CD14-positive monocyte (primary cell): ENCODE data around the gene RASSF7. TPM values are rescaled to one million over a fixed set of nuclear protein-coding genes. Genes with fewer than 3 reads are reported as not detected.

ENCODE experiments used
- DNase-seq, 3 donors: peaks; one replicate each; pipeline ENCODE4 v3.0.0-alpha.2; 2011 to 2022
- H2AFZ ChIP-seq: 2 replicates; pipeline ENCODE4 v1.6.0; 2012; ENCODE audit warnings: mild to moderate bottlenecking, low read depth, low read length, inconsistent platforms; ENCODE audit not compliant: insufficient read depth, poor library complexity, severe bottlenecking
- H3K27ac ChIP-seq, 2 donors: 1 replicate in 1 of 2; 2 replicates in 1 of 2; pipeline ENCODE4 v1.5.1; 2012 to 2013; ENCODE audit warnings: low read length in 2 of 2, control low read depth in 1 of 2, inconsistent platforms in 1 of 2, low read depth in 1 of 2, mild to moderate bottlenecking in 1 of 2
- H3K27me3 ChIP-seq, 2 donors: one replicate each; pipeline versions ENCODE4 v1.6.0 to v1.6.1; 2011 to 2013; ENCODE audit warnings: low read length in 2 of 2; ENCODE audit not compliant: control insufficient read depth in 2 of 2, insufficient read depth in 2 of 2
- H3K36me3 ChIP-seq, 2 donors: replicated peaks in 1 of 2; 1 replicate in 1 of 2; 2 replicates in 1 of 2; pipeline versions ENCODE4 v1.5.1 to v1.6.1; 2012 to 2013; ENCODE audit warnings: low read length in 2 of 2, control low read depth in 1 of 2, inconsistent platforms in 1 of 2, mild to moderate bottlenecking in 1 of 2; ENCODE audit not compliant: insufficient read depth in 2 of 2, control insufficient read depth in 1 of 2
- H3K4me1 ChIP-seq, 2 donors: 1 replicate in 1 of 2; 2 replicates in 1 of 2; pipeline versions ENCODE4 v1.5.1 to v1.6.1; 2012 to 2013; ENCODE audit warnings: low read length in 2 of 2, control low read depth in 1 of 2, inconsistent platforms in 1 of 2, mild to moderate bottlenecking in 1 of 2, moderate library complexity in 1 of 2; ENCODE audit not compliant: insufficient read depth in 2 of 2, control insufficient read depth in 1 of 2
- H3K4me2 ChIP-seq: replicated peaks from 2 replicates; pipeline ENCODE3; 2012; ENCODE audit warnings: low read length, moderate library complexity, mild to moderate bottlenecking; ENCODE audit not compliant: poor library complexity, severe bottlenecking; ENCODE audit errors: extremely low read depth
- H3K4me3 ChIP-seq, 3 experiments: fragments of 200-600 bp in 1 of 3; sonication (generic) in 1 of 3; replicated peaks in 1 of 3; 1 replicate in 2 of 3; 2 replicates in 1 of 3; pipeline ENCODE4 v1.5.1; 2011 to 2013; ENCODE audit warnings: low read length in 3 of 3, mild to moderate bottlenecking in 3 of 3, control low read depth in 2 of 3, low read depth in 2 of 3, inconsistent platforms in 1 of 3, moderate library complexity in 1 of 3
- H3K79me2 ChIP-seq: 2 replicates; pipeline ENCODE4 v1.6.0; 2012; ENCODE audit warnings: mild to moderate bottlenecking, control low read depth, inconsistent platforms, low read length, moderate library complexity; ENCODE audit not compliant: insufficient read depth
- H3K9ac ChIP-seq: 2 replicates; pipeline ENCODE4 v1.6.0; 2017; ENCODE audit warnings: low read length, mild to moderate bottlenecking; ENCODE audit not compliant: insufficient read depth, poor library complexity, severe bottlenecking
- H3K9me3 ChIP-seq, 2 donors: replicated peaks in 1 of 2; 1 replicate in 1 of 2; 2 replicates in 1 of 2; pipeline versions ENCODE4 v1.5.1 to v1.6.1; 2012 to 2013; ENCODE audit warnings: low read length in 2 of 2, control low read depth in 1 of 2; ENCODE audit not compliant: control insufficient read depth in 1 of 2, insufficient read depth in 1 of 2
- H4K20me1 ChIP-seq: 2 replicates; pipeline ENCODE4 v1.6.0; 2012; ENCODE audit warnings: mild to moderate bottlenecking, low read length, control low read depth, moderate library complexity; ENCODE audit not compliant: insufficient read depth
- H3K27ac Mint-ChIP-seq, 7 donors: one replicate each; pipeline ENCODE4 v1.8.0; 2020; ENCODE audit warnings: mild to moderate bottlenecking in 7 of 7, mixed read lengths in 7 of 7, moderate library complexity in 6 of 7, inconsistent platforms in 2 of 7
- H3K27me3 Mint-ChIP-seq, 3 donors: one replicate each; pipeline ENCODE4 v1.8.0; 2021 to 2022; ENCODE audit warnings: low read depth in 3 of 3, mild to moderate bottlenecking in 3 of 3, mixed read lengths in 3 of 3, moderate library complexity in 3 of 3, inconsistent platforms in 1 of 3
- H3K36me3 Mint-ChIP-seq, 2 donors: one replicate each; pipeline ENCODE4 v1.8.0; 2020; ENCODE audit warnings: mixed read lengths in 2 of 2, inconsistent platforms in 1 of 2, mild to moderate bottlenecking in 1 of 2
- H3K4me1 Mint-ChIP-seq: one replicate; pipeline ENCODE4 v1.8.0; 2020; ENCODE audit warnings: mild to moderate bottlenecking, mixed read lengths
- H3K4me3 Mint-ChIP-seq, 2 donors: one replicate each; pipeline ENCODE4 v1.8.0; 2020; ENCODE audit warnings: mild to moderate bottlenecking in 2 of 2, mixed read lengths in 2 of 2, moderate library complexity in 1 of 2
- H3K9me3 Mint-ChIP-seq, 7 donors: one replicate each; pipeline ENCODE4 v1.8.0; 2020 to 2022; ENCODE audit warnings: mixed read lengths in 7 of 7, mild to moderate bottlenecking in 6 of 7, moderate library complexity in 6 of 7, inconsistent platforms in 2 of 7
- WGBS: methylation state at CpG from one replicate; pipeline ENCODE4 v1.1.5; 2013; ENCODE audit warnings: missing lambda C conversion rate; ENCODE audit not compliant: insufficient coverage; 5-methylcytosine and 5-hydroxymethylcytosine counted together
- intact Hi-C, 2 donors: fragments of 100-400 bp; cut with micrococcal nuclease; formaldehyde crosslinking; loops; one replicate each; pipeline versions ENCODE4 v1.15.0 to v1.15.1; 2023
- polyA plus RNA-seq, 3 donors: library from polyadenylated mRNA; depleted of rRNA in 1 of 3; unstranded in 2 of 3; stranded (reverse) in 1 of 3; fragments of 300-500 nt in 2 of 3; fragments of >200 nt in 1 of 3; fragmentation: Illumina TruSeq in 2 of 3; gene quantifications; 1 replicate in 2 of 3; 2 replicates in 1 of 3; pipeline ENCODE4 v1.2.3, GENCODE V29; 2012 to 2021
- TF ChIP-seq, protein P1 (sequence below): fragments of 200-600 bp; IDR thresholded peaks from one replicate; pipeline ENCODE4 v1.8.0; 2022; ENCODE audit warnings: antibody characterized with exemption, mild to moderate bottlenecking

RASSF7 gene
- polyA plus RNA-seq, 3 donors = 10.0 to 26.5 (median 12.4) TPM

GRCh38 chr11:592501-592900 is 31.7 kb downstream of the RASSF7 start:
- Histone ChIP-seq H3K36me3 (peaks cover 73 to 90% of the 10 kb centered on the region in 2 donors), H3K79me2 (peaks cover 22% of the 10 kb centered on the region), H4K20me1 (peaks cover 65% of the 10 kb centered on the region), H3K27me3 (no peaks in the 10 kb centered on the region), H3K9me3 (no peaks in the 10 kb centered on the region), H3K4me3 (no peak overlapping the region), H3K9ac (no peak overlapping the region), H2AFZ (no peak overlapping the region), H3K4me2 (no peak overlapping the region), H3K27ac (no peak overlapping the region), H3K4me1 (peaks cover 12% of the 10 kb centered on the region in 2 donors)
- no peaks in the 10 kb centered on the region for H3K9me3 Mint-ChIP-seq
- no peak overlapping the region for H3K27ac Mint-ChIP-seq
- intact Hi-C loops = no loop called here
- peaks cover 13% of the 10 kb centered on the region for H3K4me1 Mint-ChIP-seq
- DNase-seq = no peak
- TF ChIP-seq, protein P1, sequence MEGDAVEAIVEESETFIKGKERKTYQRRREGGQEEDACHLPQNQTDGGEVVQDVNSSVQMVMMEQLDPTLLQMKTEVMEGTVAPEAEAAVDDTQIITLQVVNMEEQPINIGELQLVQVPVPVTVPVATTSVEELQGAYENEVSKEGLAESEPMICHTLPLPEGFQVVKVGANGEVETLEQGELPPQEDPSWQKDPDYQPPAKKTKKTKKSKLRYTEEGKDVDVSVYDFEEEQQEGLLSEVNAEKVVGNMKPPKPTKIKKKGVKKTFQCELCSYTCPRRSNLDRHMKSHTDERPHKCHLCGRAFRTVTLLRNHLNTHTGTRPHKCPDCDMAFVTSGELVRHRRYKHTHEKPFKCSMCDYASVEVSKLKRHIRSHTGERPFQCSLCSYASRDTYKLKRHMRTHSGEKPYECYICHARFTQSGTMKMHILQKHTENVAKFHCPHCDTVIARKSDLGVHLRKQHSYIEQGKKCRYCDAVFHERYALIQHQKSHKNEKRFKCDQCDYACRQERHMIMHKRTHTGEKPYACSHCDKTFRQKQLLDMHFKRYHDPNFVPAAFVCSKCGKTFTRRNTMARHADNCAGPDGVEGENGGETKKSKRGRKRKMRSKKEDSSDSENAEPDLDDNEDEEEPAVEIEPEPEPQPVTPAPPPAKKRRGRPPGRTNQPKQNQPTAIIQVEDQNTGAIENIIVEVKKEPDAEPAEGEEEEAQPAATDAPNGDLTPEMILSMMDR = no peak
- H3K36me3 Mint-ChIP-seq = peaks cover 82 to 94% of the 10 kb centered on the region in 2 donors
- H3K27me3 Mint-ChIP-seq = peaks cover 0 to 2% (median 0%) of the 10 kb centered on the region in 3 donors
- 98% methylated on average over 22 of the region's 22 CpGs for WGBS
- H3K4me3 Mint-ChIP-seq = no peak overlapping the region

- Mint-ChIP-seq H3K4me3 (no peak overlapping the region), H3K9me3 (no peaks in the 10 kb centered on the region), H3K27me3 (peaks cover 0 to 2% (median 0%) of the 10 kb centered on the region in 3 donors), H3K27ac (no peak overlapping the region), H3K36me3 (peaks cover 80 to 96% of the 10 kb centered on the region in 2 donors), H3K4me1 (peaks cover 10% of the 10 kb centered on the region)
- Histone ChIP-seq H3K79me2 (peaks cover 22% of the 10 kb centered on the region), H4K20me1 (peaks cover 65% of the 10 kb centered on the region), H3K36me3 (peaks cover 78 to 93% of the 10 kb centered on the region in 2 donors), H3K9ac (no peak overlapping the region), H3K4me2 (no peak overlapping the region), H3K4me3 (no peak overlapping the region), H3K27ac (no peak overlapping the region), H3K27me3 (no peaks in the 10 kb centered on the region), H3K4me1 (peaks cover 8% of the 10 kb centered on the region in 2 donors), H3K9me3 (no peaks in the 10 kb centered on the region), H2AFZ (no peak overlapping the region)
- WGBS = 97% methylated on average over 6 of the region's 10 CpGs
- TF ChIP-seq, protein P1 = no peak
- intact Hi-C loops = no loop called here
- no peak for DNase-seq
Measured at GRCh38 chr11:592918-593317, 32.1 kb downstream of the RASSF7 start.
